IMR-90 (cell line): ENCODE results near the gene DNAJB9. TPM values are rescaled to one million over a fixed set of nuclear protein-coding genes. Genes with fewer than 3 reads are reported as not detected.

ENCODE experiments used
- ATAC-seq: fragments of 200-7000 bp; cut with Tn5 transposase; 2 replicates; pipeline ENCODE4 v1.9.1; 2020; ENCODE audit warnings: low read depth, mild to moderate bottlenecking, moderate library complexity
- BruUV-seq: library from RNA; stranded (reverse); fragments of 400-500 nt; replicated peaks from 2 replicates; lab custom pipeline; 2021; lab: Mats Ljungman, UMichigan
- CTCF ChIA-PET: fragments of 300-600 bp; formaldehyde crosslinking; extraction: SDS; loops from one replicate; lab custom pipeline; 2021; ENCODE audit warnings: antibody characterized with exemption; lab: Yijun Ruan, JAX
- POLR2A ChIA-PET: fragments of 300-600 bp; sonication (Branson Sonifier 250); formaldehyde crosslinking; loops from one replicate; lab custom pipeline; 2022; ENCODE audit warnings: antibody characterized with exemption; ENCODE audit not compliant: unreplicated experiment; lab: Charles Lee
- DNase-seq: peaks from one replicate; pipeline ENCODE4 v3.0.0; 2013
- H2AFZ ChIP-seq: replicated peaks from 2 replicates; pipeline ENCODE3; 2013; ENCODE audit warnings: low read length, mild to moderate bottlenecking; ENCODE audit not compliant: poor library complexity
- H2AK5ac ChIP-seq: 2 replicates; pipeline ENCODE4 v1.6.1; 2013; ENCODE audit warnings: low read depth, low read length, inconsistent platforms
- H2AK9ac ChIP-seq: replicated peaks from 2 replicates; pipeline ENCODE3; 2013; ENCODE audit warnings: mild to moderate bottlenecking, low read depth, low read length, moderate library complexity; ENCODE audit not compliant: poor library complexity
- H2BK120ac ChIP-seq: 2 replicates; pipeline ENCODE4 v1.6.1; 2013; ENCODE audit warnings: low read depth, low read length, inconsistent platforms
- H2BK15ac ChIP-seq: 3 replicates; pipeline ENCODE4 v1.6.1; 2013; ENCODE audit warnings: low read depth, low read length, inconsistent platforms
- H2BK20ac ChIP-seq: 2 replicates; pipeline ENCODE4 v1.6.1; 2013; ENCODE audit warnings: low read depth, mild to moderate bottlenecking, inconsistent platforms, low read length, moderate library complexity
- H2BK5ac ChIP-seq: 2 replicates; pipeline ENCODE4 v1.6.1; 2013; ENCODE audit warnings: mild to moderate bottlenecking, low read depth, low read length, inconsistent platforms; ENCODE audit not compliant: poor library complexity, severe bottlenecking
- H3K14ac ChIP-seq: replicated peaks from 2 replicates; pipeline ENCODE4 v1.6.1; 2013; ENCODE audit warnings: low read depth, low read length, inconsistent platforms
- H3K18ac ChIP-seq: 2 replicates; pipeline ENCODE4 v1.6.1; 2013; ENCODE audit warnings: low read depth, low read length, control low read depth
- H3K23ac ChIP-seq: 2 replicates; pipeline ENCODE4 v1.6.1; 2013; ENCODE audit warnings: low read depth, low read length, inconsistent platforms
- H3K27ac ChIP-seq: 2 replicates; pipeline ENCODE4 v1.5.1; 2013; ENCODE audit warnings: mild to moderate bottlenecking, control low read depth, low read length; ENCODE audit not compliant: insufficient read depth
- H3K27me3 ChIP-seq: 2 replicates; pipeline ENCODE4 v1.6.1; 2013; ENCODE audit warnings: low read length; ENCODE audit not compliant: control insufficient read depth, insufficient read depth
- H3K36me3 ChIP-seq: 2 replicates; pipeline ENCODE4 v1.6.1; 2013; ENCODE audit warnings: low read length, mixed read lengths; ENCODE audit not compliant: control insufficient read depth, insufficient read depth
- H3K4ac ChIP-seq: 2 replicates; pipeline ENCODE4 v1.6.1; 2013; ENCODE audit warnings: low read depth, low read length, inconsistent platforms
- H3K4me1 ChIP-seq: 2 replicates; pipeline ENCODE4 v1.6.1; 2013; ENCODE audit warnings: low read length, mixed read lengths; ENCODE audit not compliant: control insufficient read depth, insufficient read depth
- H3K4me2 ChIP-seq: 2 replicates; pipeline ENCODE4 v1.6.1; 2013; ENCODE audit warnings: low read depth, mild to moderate bottlenecking, control low read depth, low read length, moderate library complexity
- H3K4me3 ChIP-seq: 2 replicates; pipeline ENCODE4 v1.5.1; 2013; ENCODE audit warnings: low read depth, mild to moderate bottlenecking, control low read depth, low read length, moderate library complexity; ENCODE audit not compliant: insufficient read depth
- H3K56ac ChIP-seq: 2 replicates; pipeline ENCODE4 v1.6.1; 2013; ENCODE audit warnings: low read length, inconsistent platforms; ENCODE audit not compliant: insufficient read depth; ENCODE audit errors: extremely low read depth
- H3K79me1 ChIP-seq, 2 experiments: 2 replicates each; pipeline ENCODE4 v1.6.1; 2013; ENCODE audit warnings: low read length in 2 of 2, inconsistent platforms in 1 of 2, low read depth in 1 of 2
- H3K9ac ChIP-seq: 2 replicates; pipeline ENCODE4 v1.6.1; 2013; ENCODE audit warnings: low read depth, low read length, control low read depth
- H3K9me1 ChIP-seq: 2 replicates; pipeline ENCODE4 v1.6.1; 2013; ENCODE audit warnings: low read length, inconsistent platforms; ENCODE audit not compliant: insufficient read depth
- H3K9me3 ChIP-seq: 2 replicates; pipeline ENCODE4 v1.6.1; 2013; ENCODE audit warnings: low read length; ENCODE audit not compliant: control insufficient read depth, insufficient read depth
- H4K20me1 ChIP-seq: 2 replicates; pipeline ENCODE4 v1.6.1; 2013; ENCODE audit warnings: low read length, inconsistent platforms; ENCODE audit not compliant: insufficient read depth
- H4K5ac ChIP-seq: 2 replicates; pipeline ENCODE4 v1.6.1; 2013; ENCODE audit warnings: mild to moderate bottlenecking, low read depth, low read length, control low read depth
- H4K8ac ChIP-seq, 2 experiments: 2 replicates each; pipeline ENCODE4 v1.6.1; 2013; ENCODE audit warnings: low read depth in 2 of 2, low read length in 2 of 2, control low read depth in 1 of 2, inconsistent platforms in 1 of 2
- H4K91ac ChIP-seq: 2 replicates; pipeline ENCODE4 v1.6.1; 2013; ENCODE audit warnings: low read depth, low read length, inconsistent platforms; ENCODE audit not compliant: insufficient read depth
- BHLHE40 ChIP-seq: fragments of 150-350 bp; IDR thresholded peaks from 2 replicates; pipeline ENCODE4 v1.6.1; 2016; ENCODE audit warnings: mild to moderate bottlenecking, low read depth, low read length
- WGBS, 2 experiments: methylation state at CpG; one replicate each; pipeline versions ENCODE4 v1.1.5 to v1.1.7; 2013; ENCODE audit warnings: missing lambda C conversion rate in 2 of 2; ENCODE audit not compliant: insufficient read length in 1 of 2; ENCODE audit errors: extremely low coverage in 2 of 2; 5-methylcytosine and 5-hydroxymethylcytosine counted together
- dilution Hi-C: fragments of 300-500 bp; cut with HindIII; formaldehyde crosslinking; loops from one replicate; pipeline ENCODE4 v1.14.3; 2018; ENCODE audit warnings: low sequenced_read_pairs; ENCODE audit not compliant: unreplicated experiment
- in situ Hi-C: fragments of 300-500 bp; cut with MboI; formaldehyde crosslinking; loops from 3 replicates; pipeline ENCODE4 v1.14.3; 2019; ENCODE audit warnings: low sequenced_read_pairs, inconsistent platforms, mixed read lengths
- intact Hi-C: fragments of 100-400 bp; cut with micrococcal nuclease; formaldehyde crosslinking; loops from 2 replicates; pipeline ENCODE4 v1.10.0; 2022
- polyA plus RNA-seq, 3 experiments: library from polyadenylated mRNA; depleted of rRNA; stranded (reverse); fragments of >200 nt; gene quantifications; 2 replicates each; pipeline ENCODE4 v1.2.3, GENCODE V29; 2012; ENCODE audit warnings: low replicate concordance in 1 of 3
- total RNA-seq: library from RNA; depleted of rRNA; stranded (reverse); fragments of >200 nt; gene quantifications from 2 replicates; pipeline ENCODE4 v1.2.3, GENCODE V29; 2012

DNAJB9 gene
- total and polyA plus RNA-seq, 2 of the 4 experiments (the other 2 are of a cell fraction): 3.8 to 44.6 TPM

DNA sequence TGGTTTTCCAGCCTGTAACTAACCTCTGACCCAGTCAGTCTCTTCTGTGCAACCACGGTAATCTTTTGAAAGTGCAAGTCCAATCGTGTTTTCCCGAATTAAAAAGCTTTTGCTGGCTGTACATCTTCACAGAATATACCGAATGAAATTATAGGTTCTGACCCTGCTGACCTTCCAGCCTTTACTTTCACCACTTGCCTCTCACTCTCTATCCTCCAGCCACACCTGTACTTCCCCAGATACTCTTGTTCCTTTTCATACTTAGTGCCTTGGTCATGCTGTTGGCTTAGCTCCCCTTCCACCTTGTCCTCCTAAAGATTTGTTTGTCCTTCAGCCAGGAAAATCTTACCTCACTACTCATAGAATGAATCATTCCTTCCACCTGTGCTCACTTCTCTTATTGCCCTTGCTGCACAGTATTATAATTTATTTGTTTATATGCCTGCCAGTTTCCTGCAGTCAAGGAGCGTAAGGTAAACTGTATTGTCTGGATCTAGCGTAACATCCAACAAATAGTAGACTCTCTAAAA, 41.4 kb upstream of the DNAJB9 start:
- intact Hi-C loops: no loop called here
- DNase-seq (no peak), ATAC-seq (no peak)
- no peak overlapping the region for H3K4ac ChIP-seq
- no peak overlapping the region for H4K8ac ChIP-seq
- H3K27me3 ChIP-seq: no peaks in the 10 kb centered on the region
- no peak overlapping the region for H2BK15ac ChIP-seq
- H2BK120ac ChIP-seq: no peak overlapping the region
- 98% methylated on average over 4 of the region's 6 CpGs; no CpG with 5 or more reads in 1 of the 2 experiments for WGBS, 2 experiments
- in situ Hi-C loops: loop anchor here (5.0 kb wide), 1 partner anchor 44 kb away; no protein-coding TSS in a partner anchor
- no peak overlapping the region; the same call in 1 of the 2 replicates for H3K23ac ChIP-seq
- dilution Hi-C loops: no loop called here
- no peak overlapping the region for H3K4me3 ChIP-seq
- H4K20me1 ChIP-seq: peaks cover 6% of the 10 kb centered on the region; the same call in 1 of the 2 replicates
- POLR2A ChIA-PET: no interaction called here
- CTCF ChIA-PET: no interaction called here
- no peak overlapping the region for H2BK5ac ChIP-seq
- H2AK5ac ChIP-seq: no peak overlapping the region
- H2AFZ ChIP-seq: no peak overlapping the region
- TF ChIP-seq BHLHE40: no peak
- H3K18ac ChIP-seq: no peak overlapping the region
- H4K5ac ChIP-seq: no peak overlapping the region
- H3K9me3 ChIP-seq: no peaks in the 10 kb centered on the region
- peaks cover 4% of the 10 kb centered on the region; the same call in 1 of the 2 replicates for H3K4me1 ChIP-seq
- H3K79me1 ChIP-seq: peaks cover 0 to 16% of the 10 kb centered on the region in 2 experiments; a peak in 2 of 4 replicates
- no peak overlapping the region for H2AK9ac ChIP-seq
- H3K36me3 ChIP-seq: no peaks in the 10 kb centered on the region
- H3K14ac ChIP-seq: no peak overlapping the region
- H3K9ac ChIP-seq: no peak overlapping the region
- H4K91ac ChIP-seq: no peak overlapping the region
- no peaks in the 10 kb centered on the region for H3K9me1 ChIP-seq
- H3K56ac ChIP-seq: no peak overlapping the region
- H3K27ac ChIP-seq: no peak overlapping the region
- H3K4me2 ChIP-seq: no peak overlapping the region
- H2BK20ac ChIP-seq: no peak overlapping the region
- BruUV-seq: no TSS peak
